ENCODE measurements around the gene CDK12.
A peak's percentile ranks its signal among the peaks of the same experiment; 100 is the strongest.
"Not testable (repeated sequence)": the region's sequence is repeated elsewhere in the genome, so short reads cannot be mapped to it uniquely, and the experiment has no call there.

Gene CDK12

DNA sequence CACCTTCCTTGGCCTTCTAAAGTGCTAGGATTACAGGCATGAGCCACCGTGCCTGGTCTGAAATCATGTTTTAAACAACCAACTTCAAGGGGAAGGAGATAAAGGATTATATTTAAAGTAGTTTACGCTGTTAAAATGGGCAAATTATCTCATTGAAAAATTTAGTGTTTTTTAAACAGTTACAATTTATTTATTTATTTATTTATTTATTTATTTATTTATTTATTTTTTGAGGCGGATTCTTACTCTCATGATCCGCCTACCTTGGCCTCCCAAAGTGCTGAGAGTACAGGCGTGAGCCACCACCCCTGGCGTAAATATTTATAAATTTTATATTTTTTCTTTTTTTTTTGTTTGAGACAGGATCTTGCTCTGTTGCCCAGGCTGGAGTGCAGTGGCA is 22.2 kb downstream of the CDK12 start:
- in situ Hi-C loops (cut with HindIII; ENCODE audit: low sequenced_read_pairs) = no loop called here
- TF ChIP-seq CTCF (IDR thresholded peaks at IDR 0.05; ENCODE audit: low read depth, low read length) = no peak

GRCh38 chr17:39484178-39484577 is 22.9 kb downstream of the CDK12 start:
- H3K4me3 ChIP-seq (ENCODE audit: low read depth, low read length) = no peak overlapping the region
- DNase-seq (ENCODE audit: low read depth, low spot score) = no peak
- in situ Hi-C loops (cut with HindIII; ENCODE audit: low sequenced_read_pairs) = no loop called here
- no peak for TF ChIP-seq CTCF (IDR thresholded peaks at IDR 0.05; ENCODE audit: low read depth, low read length)

More for the DNA sequence above, 22.2 kb downstream of the CDK12 start:
- DNase-seq (ENCODE audit: low read depth, low spot score) = no peak
- H3K4me3 ChIP-seq (ENCODE audit: low read depth, low read length) = no peak overlapping the region

- no peak overlapping the region for H3K4me3 ChIP-seq (ENCODE audit: low read depth, low read length)
- TF ChIP-seq CTCF (IDR thresholded peaks at IDR 0.05; ENCODE audit: low read depth, low read length) = no peak
- DNase-seq (ENCODE audit: low read depth, low spot score) = peak; percentile 78
- in situ Hi-C loops (cut with HindIII; ENCODE audit: low sequenced_read_pairs) = no loop called here
These were observed 24.3 kb downstream of the CDK12 start for GRCh38 chr17:39485555-39485954.

DNA sequence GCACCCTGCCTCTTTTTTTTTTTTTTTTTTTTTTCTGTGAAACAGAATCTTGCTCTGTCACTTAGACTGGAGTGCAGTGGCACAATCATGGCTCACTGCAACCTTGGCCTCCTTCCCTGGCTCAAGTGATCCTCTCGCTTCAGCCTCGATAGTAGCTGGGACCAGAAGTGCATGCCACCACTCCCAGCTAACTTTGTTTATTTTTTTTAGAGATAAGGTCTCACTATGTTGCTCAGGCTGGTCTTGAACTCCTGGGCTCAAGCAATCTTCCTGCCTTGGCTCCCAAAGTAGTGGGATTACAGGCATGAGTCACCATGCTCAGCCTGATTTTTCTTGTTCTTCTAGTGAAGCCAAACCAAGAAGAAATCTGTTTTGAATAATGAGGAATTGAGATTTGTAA is 25.0 kb downstream of the CDK12 start:
- peak; percentile 42 for DNase-seq (ENCODE audit: low read depth, low spot score)
- no peak for TF ChIP-seq CTCF (IDR thresholded peaks at IDR 0.05; ENCODE audit: low read depth, low read length)
- H3K4me3 ChIP-seq (ENCODE audit: low read depth, low read length) = no peak overlapping the region
- in situ Hi-C loops (cut with HindIII; ENCODE audit: low sequenced_read_pairs) = no loop called here

GRCh38 chr17:39487490-39487889 is 26.2 kb downstream of the CDK12 start:
- in situ Hi-C loops (cut with HindIII; ENCODE audit: low sequenced_read_pairs); H3K4me3 ChIP-seq (ENCODE audit: low read depth, low read length); DNase-seq (ENCODE audit: low read depth, low spot score): not testable (repeated sequence)

DNA sequence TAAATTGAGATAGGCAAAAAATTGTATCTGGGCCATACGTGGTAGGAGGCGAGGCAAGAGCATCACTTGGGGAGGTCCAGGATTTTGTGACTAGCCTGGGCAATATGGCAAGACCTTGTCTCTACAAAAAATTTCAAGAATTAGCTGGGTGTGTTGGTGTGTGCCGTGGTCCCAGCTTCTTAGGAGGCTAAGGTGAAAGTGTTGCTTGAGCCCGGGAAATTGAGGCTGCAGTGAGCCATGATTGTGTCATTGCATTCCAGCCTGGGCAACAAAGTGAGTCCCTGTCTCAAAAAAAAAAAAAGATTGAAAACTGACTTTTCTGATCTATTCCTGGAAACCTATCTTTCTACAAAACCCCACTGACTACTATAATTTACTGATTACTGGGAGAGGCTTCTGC is 26.7 kb downstream of the CDK12 start:
- in situ Hi-C loops (cut with HindIII; ENCODE audit: low sequenced_read_pairs) = no loop called here
- no peak for DNase-seq (ENCODE audit: low read depth, low spot score)
- no peak for TF ChIP-seq CTCF (IDR thresholded peaks at IDR 0.05; ENCODE audit: low read depth, low read length)
- no peak overlapping the region for H3K4me3 ChIP-seq (ENCODE audit: low read depth, low read length)

DNA sequence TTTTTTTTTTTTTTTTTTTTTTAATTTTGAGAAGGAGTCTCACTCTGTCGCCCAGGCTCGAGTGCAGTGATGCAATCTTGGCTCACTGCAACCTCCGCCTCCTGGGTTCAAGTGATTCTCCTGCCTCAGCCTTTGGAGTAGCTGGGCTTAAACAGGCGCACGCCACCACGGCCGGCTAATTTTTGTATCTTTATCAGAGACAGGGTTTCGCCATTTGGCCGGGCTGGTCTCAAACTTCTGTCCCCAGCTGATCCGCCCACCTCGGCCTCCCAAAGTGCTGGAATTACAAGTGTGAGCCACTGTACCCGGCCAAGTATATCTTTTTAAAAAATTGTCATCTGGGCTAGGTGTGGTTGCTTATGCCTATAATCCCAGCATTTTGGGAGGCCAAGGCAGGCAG is 35.6 kb downstream of the CDK12 start:
- DNase-seq (ENCODE audit: low read depth, low spot score); H3K4me3 ChIP-seq (ENCODE audit: low read depth, low read length); in situ Hi-C loops (cut with HindIII; ENCODE audit: low sequenced_read_pairs): not testable (repeated sequence)

DNA sequence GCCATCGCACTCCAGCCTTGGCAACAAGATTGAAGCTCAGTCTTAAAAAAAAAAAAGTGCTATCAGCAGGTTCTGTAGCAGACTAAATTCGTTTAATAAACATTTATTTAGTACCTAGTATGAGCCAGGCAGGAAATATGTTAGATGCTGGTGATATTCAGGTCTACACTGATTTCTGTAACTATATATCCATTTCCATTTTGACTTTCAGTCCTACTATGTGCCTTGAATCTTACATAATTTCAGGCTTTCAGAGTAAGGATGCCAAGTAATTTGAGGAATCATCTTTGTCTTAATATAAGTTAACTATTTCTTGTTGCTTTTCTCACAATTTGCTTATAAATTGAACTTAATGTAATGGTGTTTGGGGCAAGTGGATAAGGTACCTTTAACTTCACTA is 46.2 kb downstream of the CDK12 start:
- DNase-seq (ENCODE audit: low read depth, low spot score) = no peak
- H3K4me3 ChIP-seq (ENCODE audit: low read depth, low read length) = no peak overlapping the region
- TF ChIP-seq CTCF (IDR thresholded peaks at IDR 0.05; ENCODE audit: low read depth, low read length) = no peak
- in situ Hi-C loops (cut with HindIII; ENCODE audit: low sequenced_read_pairs) = no loop called here
